GM10266 (cell line): ENCODE measurements around the gene DCST2.

Experiments used
- DNase-seq: peaks from one replicate; pipeline ENCODE4 v3.0.0; 2012; ENCODE audit errors: extremely low spot score
- TF ChIP-seq, protein P1 (sequence below): IDR thresholded peaks from 2 replicates; pipeline ENCODE4 v1.5.1; 2012; ENCODE audit warnings: mild to moderate bottlenecking, low read depth; ENCODE audit not compliant: control insufficient read depth, insufficient read depth; ENCODE audit errors: missing control alignments

Gene DCST2

DNA sequence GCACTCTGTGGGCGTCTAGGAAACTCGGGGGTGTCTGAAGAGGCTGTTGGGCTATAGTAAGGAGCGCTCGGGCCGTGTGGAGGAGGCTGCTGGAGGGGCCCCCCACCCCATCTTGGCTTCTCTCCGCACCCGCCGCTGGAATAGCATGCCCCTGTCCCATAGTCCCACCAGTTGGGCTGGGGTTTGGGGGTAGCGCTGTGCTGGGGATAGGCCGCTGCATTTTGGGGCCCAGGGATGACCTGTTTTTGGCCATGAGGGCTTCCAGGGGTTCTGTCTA, 45.6 kb upstream of the DCST2 start:
- DNase-seq, result no peak
- TF ChIP-seq, protein P1, sequence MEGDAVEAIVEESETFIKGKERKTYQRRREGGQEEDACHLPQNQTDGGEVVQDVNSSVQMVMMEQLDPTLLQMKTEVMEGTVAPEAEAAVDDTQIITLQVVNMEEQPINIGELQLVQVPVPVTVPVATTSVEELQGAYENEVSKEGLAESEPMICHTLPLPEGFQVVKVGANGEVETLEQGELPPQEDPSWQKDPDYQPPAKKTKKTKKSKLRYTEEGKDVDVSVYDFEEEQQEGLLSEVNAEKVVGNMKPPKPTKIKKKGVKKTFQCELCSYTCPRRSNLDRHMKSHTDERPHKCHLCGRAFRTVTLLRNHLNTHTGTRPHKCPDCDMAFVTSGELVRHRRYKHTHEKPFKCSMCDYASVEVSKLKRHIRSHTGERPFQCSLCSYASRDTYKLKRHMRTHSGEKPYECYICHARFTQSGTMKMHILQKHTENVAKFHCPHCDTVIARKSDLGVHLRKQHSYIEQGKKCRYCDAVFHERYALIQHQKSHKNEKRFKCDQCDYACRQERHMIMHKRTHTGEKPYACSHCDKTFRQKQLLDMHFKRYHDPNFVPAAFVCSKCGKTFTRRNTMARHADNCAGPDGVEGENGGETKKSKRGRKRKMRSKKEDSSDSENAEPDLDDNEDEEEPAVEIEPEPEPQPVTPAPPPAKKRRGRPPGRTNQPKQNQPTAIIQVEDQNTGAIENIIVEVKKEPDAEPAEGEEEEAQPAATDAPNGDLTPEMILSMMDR, result no peak

DNA sequence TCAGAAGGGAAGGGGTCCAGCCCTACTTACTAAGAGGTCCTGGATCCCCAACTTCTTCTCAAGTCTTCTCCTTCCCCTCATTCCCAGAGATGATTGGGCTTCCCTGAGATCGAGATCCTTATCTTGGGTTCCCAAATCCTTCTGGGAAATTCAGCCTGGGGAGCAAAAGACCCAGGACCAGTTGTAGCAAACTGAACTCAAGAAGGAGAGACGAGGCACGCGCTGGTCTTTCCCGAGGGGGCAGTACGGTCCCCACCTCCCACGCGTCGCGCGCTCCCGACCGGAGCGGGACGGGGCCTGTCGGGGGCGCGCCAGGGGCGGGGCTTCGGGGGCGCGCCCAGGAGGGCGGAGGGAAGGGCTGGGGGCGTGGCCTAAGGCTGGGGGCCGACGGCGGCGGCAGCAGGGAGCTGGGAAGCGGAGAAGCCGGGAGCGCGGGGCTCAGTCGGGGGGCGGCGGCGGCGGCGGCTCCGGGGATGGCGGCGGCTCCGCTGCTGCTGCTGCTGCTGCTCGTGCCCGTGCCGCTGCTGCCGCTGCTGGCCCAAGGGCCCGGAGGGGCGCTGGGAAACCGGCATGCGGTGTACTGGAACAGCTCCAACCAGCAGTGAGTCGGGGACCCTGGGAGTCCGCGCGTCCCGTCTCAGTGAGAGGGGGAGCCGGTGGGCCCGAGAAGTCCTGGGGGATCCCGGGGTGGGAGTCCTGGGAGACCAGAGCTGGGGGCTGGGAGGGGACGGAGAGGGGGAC, 45.1 kb upstream of the DCST2 start, which contains the start of gene EFNA3:
Gene EFNA3, plus strand, starts transcription at position 369 of the 741 bp plus-strand sequence. Its CDS starts 105 bp downstream, at position 474.
- TF ChIP-seq, protein P1, result no peak
- DNase-seq, result peak; percentile 94

DNA sequence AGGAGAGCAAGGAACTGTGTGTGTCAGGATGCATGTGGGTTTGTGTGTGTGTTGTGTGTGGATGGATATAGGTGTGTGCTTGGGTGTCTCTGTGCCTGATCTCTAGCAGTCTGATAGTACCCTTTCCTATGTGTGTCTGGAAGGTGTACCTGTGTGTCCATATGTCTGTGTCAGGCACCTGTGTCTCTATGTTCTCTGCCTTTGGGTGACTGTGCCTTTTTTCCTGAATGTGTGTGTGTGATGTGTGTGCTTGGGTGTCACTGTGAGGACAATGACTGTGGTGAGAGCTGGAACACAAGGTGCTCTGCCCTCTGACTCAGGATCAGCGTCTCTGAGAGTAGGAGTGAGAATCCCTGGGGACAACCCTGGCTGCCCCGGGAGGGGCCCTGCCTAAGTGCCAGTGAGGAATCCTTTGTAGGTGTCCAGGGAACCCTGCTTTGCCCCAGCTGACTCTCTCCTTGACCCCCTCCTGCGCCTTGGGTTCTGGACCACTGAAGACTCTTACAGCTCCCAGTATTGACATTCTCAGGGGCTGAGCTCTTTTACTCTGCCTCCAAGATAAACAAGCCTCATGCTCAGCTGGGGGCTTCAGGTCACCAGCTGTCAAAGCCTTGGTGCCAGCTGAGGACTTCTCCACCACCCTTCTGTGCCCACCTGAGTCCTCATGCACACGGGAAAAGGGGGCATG, 44.3 kb upstream of the DCST2 start:
- TF ChIP-seq, protein P1, result no peak
- no peak for DNase-seq

DNA sequence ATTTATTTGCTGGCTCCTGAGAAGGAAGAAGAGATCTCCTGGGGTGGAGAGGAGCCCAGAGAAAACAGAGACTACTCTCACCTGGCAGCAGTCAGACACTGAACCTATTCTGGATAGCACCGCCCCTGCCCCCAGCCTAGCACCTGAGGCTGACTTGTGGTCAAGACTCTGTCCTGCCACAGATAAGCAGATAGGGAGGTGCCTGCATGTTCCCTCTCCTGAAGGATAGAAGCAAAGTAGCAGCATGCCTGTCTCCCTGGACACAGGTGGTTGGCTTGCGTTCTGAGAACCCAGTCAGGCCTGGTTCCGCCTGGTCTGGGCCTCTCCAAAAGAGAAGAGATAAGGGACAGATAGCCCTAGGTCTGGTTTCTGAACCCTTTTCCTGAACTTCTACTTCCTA, 43.8 kb upstream of the DCST2 start:
- DNase-seq, result no peak
- TF ChIP-seq, protein P1, result no peak

DNA sequence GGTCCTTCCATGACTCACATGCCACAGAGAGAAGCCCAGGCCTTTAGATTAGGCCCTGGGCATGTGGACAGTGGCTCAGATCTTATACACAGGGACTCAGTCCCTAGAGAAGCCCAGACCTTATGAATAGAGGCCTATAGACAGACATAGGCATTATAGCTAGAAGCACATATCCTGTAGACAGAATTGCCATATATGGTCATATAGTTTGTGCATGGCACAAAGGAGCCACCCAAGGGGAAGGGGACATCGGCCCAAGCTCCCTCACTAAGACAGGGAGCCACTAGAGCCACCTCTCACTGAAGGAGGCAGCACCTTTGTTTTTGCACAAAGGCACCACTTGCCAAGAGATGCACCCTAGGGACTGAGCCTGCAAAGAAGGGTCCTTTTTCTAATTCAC, 42.8 kb upstream of the DCST2 start:
- DNase-seq, result no peak
- TF ChIP-seq, protein P1, result no peak

DNA sequence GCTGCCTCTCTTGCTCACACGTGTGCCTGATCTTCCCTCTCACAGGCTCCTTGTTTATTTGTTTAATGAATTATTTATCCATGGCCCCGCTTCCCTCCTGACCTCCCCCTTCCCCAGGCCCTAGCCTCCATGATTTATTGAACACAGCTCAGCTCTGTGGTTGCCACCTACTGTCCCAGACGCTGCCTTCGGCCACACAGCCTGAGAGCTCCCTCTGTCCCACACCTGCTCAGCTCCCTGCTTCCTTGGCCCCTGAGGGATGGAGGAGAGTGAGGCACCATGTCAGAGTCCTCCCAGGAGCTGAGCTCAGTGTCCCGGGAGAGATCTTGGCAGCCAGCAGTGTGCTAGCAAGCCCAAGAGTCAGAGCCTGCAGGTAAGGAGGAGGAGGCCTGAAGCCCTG, 42.0 kb upstream of the DCST2 start:
- DNase-seq, result no peak

More for the DNA sequence above, 42.0 kb upstream of the DCST2 start:
- TF ChIP-seq, protein P1, result no peak
